Right lobe of liver (tissue), 6 donors: ENCODE data around the gene MALL. TPM values are rescaled to one million over a fixed set of nuclear protein-coding genes. Genes with fewer than 3 reads are reported as not detected.
"Not testable (repeated sequence)": the region's sequence is repeated elsewhere in the genome, so short reads cannot be mapped to it uniquely, and the experiment has no call there.

Experiments used
- ATAC-seq, 4 donors: fragments of 200-7000 bp; cut with Tn5 transposase; one replicate each; pipeline ENCODE4 v1.9.1; 2020; ENCODE audit warnings: mild to moderate bottlenecking in 4 of 4, moderate library complexity in 4 of 4
- DNase-seq, 3 donors: peaks; one replicate each; pipeline ENCODE4 v3.0.0-alpha.2; 2020
- H3K27ac ChIP-seq, 3 donors: fragments of 200-600 bp; one replicate each; pipeline ENCODE4 v1.8.0; 2022
- H3K27me3 ChIP-seq, 2 donors: fragments of 200-600 bp; one replicate each; pipeline ENCODE4 v1.8.0; 2022
- H3K36me3 ChIP-seq, 4 donors: fragments of 200-600 bp; sonication (generic) in 1 of 4; one replicate each; pipeline versions ENCODE4 v1.5.1 to v1.8.0; 2017 to 2022; ENCODE audit warnings: control low read depth in 1 of 4
- H3K4me1 ChIP-seq, 4 donors: fragments of 200-600 bp; sonication (generic) in 1 of 4; one replicate each; pipeline versions ENCODE4 v1.5.1 to v1.8.0; 2017 to 2022; ENCODE audit warnings: control low read depth in 1 of 4
- H3K4me3 ChIP-seq, 3 donors: fragments of 200-600 bp; one replicate each; pipeline ENCODE4 v1.8.0; 2022
- H3K9me3 ChIP-seq, 4 donors: fragments of 200-600 bp; sonication (generic) in 1 of 4; one replicate each; pipeline versions ENCODE4 v1.5.1 to v1.8.0; 2017 to 2022; ENCODE audit warnings: control low read depth in 1 of 4
- CTCF ChIP-seq, 4 donors: fragments of 200-600 bp in 3 of 4; fragments of 450-650 bp in 1 of 4; IDR thresholded peaks; one replicate each; pipeline versions ENCODE4 v1.5.1 to v1.8.0; 2016 to 2022; ENCODE audit warnings: antibody characterized with exemption in 4 of 4, mild to moderate bottlenecking in 2 of 4
- POLR2A ChIP-seq: fragments of 450-650 bp; IDR thresholded peaks from one replicate; pipeline ENCODE4 v1.6.1; 2017; ENCODE audit warnings: antibody characterized with exemption, mild to moderate bottlenecking
- WGBS: methylation state at CpG from one replicate; pipeline ENCODE4 v1.1.6; 2018; ENCODE audit warnings: low coverage, low lambda C conversion rate; ENCODE audit not compliant: insufficient coverage; ENCODE audit errors: missing lambda C conversion rate; 5-methylcytosine and 5-hydroxymethylcytosine counted together
- intact Hi-C, 2 donors: fragments of 100-400 bp; cut with DNase I; formaldehyde crosslinking; loops; one replicate each; pipeline versions ENCODE4 v1.11.2 to v1.14.1; 2022
- total RNA-seq, 6 experiments: library from RNA; depleted of rRNA in 2 of 6; stranded (reverse); fragments of >200 nt in 2 of 6; fragmentation: NEBNext Ultra II Directional in 3 of 6; extraction: Animal tissue kit (Norgen Biotek cat#: 25700) in 3 of 6; gene quantifications; one replicate each; pipeline versions ENCODE4 v1.1.0 to v1.2.4, GENCODE V29; 2016 to 2023
- donor health status: DM: no; HTN: yes; CAD: no.
- donor health status: DM: no; HTN: no; CAD: no.
- donor health status: DM: no; HTN: no; CAD: no.
- donor health status: DM: no; HTN: yes; CAD: no.
- donor health status: DM: no; HTN: yes; CAD: no.

The MALL gene
- total RNA-seq, 6 experiments from 2014 or later: 1.1 to 3.1 (median 2.2) TPM

GRCh38 chr2:110101901-110102803, 13.5 kb downstream of the MALL start:
- DNase-seq (no peak), ATAC-seq (no peak)
- intact Hi-C loops: no loop called here
- WGBS: 84% methylated on average over 9 of the region's 9 CpGs
- Histone ChIP-seq H3K36me3 (no peaks in the 10 kb centered on the region), H3K4me3 (no peak overlapping the region), H3K4me1 (no peaks in the 10 kb centered on the region), H3K27ac (peak overlapping the region; percentile 44 to 58 (median 57)), H3K9me3 (no peaks in the 10 kb centered on the region), H3K27me3 (no peaks in the 10 kb centered on the region)
- TF ChIP-seq POLR2A (no peak), CTCF (IDR thresholded peaks at IDR 0.05) (no peak)

GRCh38 chr2:110101280-110101844, 14.3 kb downstream of the MALL start:
- TF ChIP-seq POLR2A (no peak), CTCF (IDR thresholded peaks at IDR 0.05) (no peak)
- ATAC-seq (peak; percentile 85 to 90 (median 88)), DNase-seq (peak; percentile 82 to 87 (median 86))
- intact Hi-C loops: no loop called here
- Histone ChIP-seq H3K27ac (peak overlapping the region; percentile 44 to 58 (median 57)), H3K27me3 (no peaks in the 10 kb centered on the region), H3K4me3 (no peak overlapping the region), H3K4me1 (no peaks in the 10 kb centered on the region), H3K9me3 (no peaks in the 10 kb centered on the region), H3K36me3 (no peaks in the 10 kb centered on the region)
- 45% methylated on average over 2 of the region's 11 CpGs for WGBS

- H3K4me1 ChIP-seq, H3K27me3 ChIP-seq, H3K36me3 ChIP-seq, H3K4me3 ChIP-seq, ATAC-seq, DNase-seq, H3K9me3 ChIP-seq, intact Hi-C loops: not testable (repeated sequence)
- no CpG with 5 or more reads among the region's 4 CpGs for WGBS
- H3K27ac ChIP-seq: peak overlapping the region in 1 of 3 donors; percentile 58
Observed at GRCh38 chr2:110100880-110101279, 14.7 kb downstream of the MALL start.

GRCh38 chr2:110100480-110100879, 15.1 kb downstream of the MALL start:
- intact Hi-C loops: no loop called here
- WGBS: 70% methylated on average over 2 of the region's 8 CpGs
- H3K4me1 ChIP-seq: no peaks in the 10 kb centered on the region
- ATAC-seq: peak in 3 of 4 donors; percentile 3 to 46 (median 15)
- no peaks in the 10 kb centered on the region for H3K36me3 ChIP-seq
- no peaks in the 10 kb centered on the region for H3K9me3 ChIP-seq
- no peak for DNase-seq
- H3K4me3 ChIP-seq: no peak overlapping the region
- H3K27me3 ChIP-seq: no peaks in the 10 kb centered on the region
- H3K27ac ChIP-seq: peak overlapping the region in 1 of 3 donors; percentile 58
- no peak for TF ChIP-seq CTCF (IDR thresholded peaks at IDR 0.05)
- no peak for TF ChIP-seq POLR2A
